ENCODE measurements around the gene MMP7. TPM values are rescaled to one million over a fixed set of nuclear protein-coding genes. Genes with fewer than 3 reads are reported as not detected.

The MMP7 gene
- total RNA-seq, 1 experiment from 2014 or later, result 0.61 TPM

GRCh38 chr11:102489186-102490145, 41.1 kb downstream of the MMP7 start:
- intact Hi-C loops (cut with micrococcal nuclease), result loop anchor here (10.0 kb wide), 1 partner anchor 475 kb away; no protein-coding TSS in a partner anchor
- CTCF ChIA-PET, result interaction anchor here (1.2 kb wide), 1 partner anchor 123 kb away, joined by 4 read pairs; no protein-coding TSS in a partner anchor
- Histone ChIP-seq H2AFZ (ENCODE audit: low read depth, low read length, poor library complexity, severe bottlenecking) (peak overlapping the region; percentile 10), H3K9ac (ENCODE audit: low read length) (no peak overlapping the region), H3K36me3 (ENCODE audit: control insufficient read depth in 1 of 2, insufficient read depth in 2 of 2, low read length in 2 of 2) (no peaks in the 10 kb centered on the region), H3K4me2 (ENCODE audit: low read length) (no peak overlapping the region), H3K9me2 (ENCODE audit: insufficient read depth) (no peaks in the 10 kb centered on the region), H3K4me3 (replicated peaks in 1 of 2; ENCODE audit: low read depth in 1 of 2, low read length in 2 of 2) (no peak overlapping the region), H3K79me2 (ENCODE audit: insufficient read depth, low read length) (no peaks in the 10 kb centered on the region), H3K4me1 (ENCODE audit: control insufficient read depth in 1 of 2, insufficient read depth in 2 of 2, low read length in 2 of 2) (peaks cover 4 to 12% of the 10 kb centered on the region in 2 experiments), H4K20me1 (ENCODE audit: insufficient read depth) (no peaks in the 10 kb centered on the region), H3K27ac (ENCODE audit: low read depth, low read length) (no peak overlapping the region), H3K27me3 (ENCODE audit: insufficient read depth, low read length) (no peaks in the 10 kb centered on the region), H3K9me3 (ENCODE audit: control insufficient read depth in 1 of 2, insufficient read depth in 1 of 2, low read depth in 1 of 2, low read length in 2 of 2) (no peaks in the 10 kb centered on the region)
- POLR2A ChIA-PET, result no interaction called here
- ATAC-seq (no peak), DNase-seq (ENCODE audit: low read depth, low spot score) (no peak)
- TF ChIP-seq ZNF274 (IDR thresholded peaks at IDR 0.05; ENCODE audit: low read depth, low read length), result no peak
- TF ChIP-seq CBX3 (IDR thresholded peaks at IDR 0.05; ENCODE audit: low read depth), result no peak
- TF ChIP-seq CTCF (IDR thresholded peaks at IDR 0.05 in 2 of 3, conservative IDR thresholded peaks at IDR 0.05 in 1 of 3; ENCODE audit: borderline replicate concordance in 1 of 3, insufficient read depth in 1 of 3, low read depth in 2 of 3, low read length in 2 of 3), result no peak
- TF ChIP-seq RAD21 (IDR thresholded peaks at IDR 0.05; ENCODE audit: low read depth), result no peak
- RAD21 ChIA-PET (ENCODE audit: low non-redundant PET in 1 of 2, low total read pairs in 2 of 2, uncharacterized antibody in 2 of 2, unreplicated experiment in 2 of 2), result no interaction called here
- no TSS peak for BruUV-seq (replicated peaks)

GRCh38 chr11:102488208-102488607, 42.3 kb downstream of the MMP7 start:
- DNase-seq (ENCODE audit: low read depth, low spot score) (no peak), ATAC-seq (no peak)
- POLR2A ChIA-PET, result no interaction called here
- BruUV-seq (replicated peaks), result no TSS peak
- RAD21 ChIA-PET (ENCODE audit: low non-redundant PET in 1 of 2, low total read pairs in 2 of 2, uncharacterized antibody in 2 of 2, unreplicated experiment in 2 of 2), result no interaction called here
- Histone ChIP-seq H4K20me1 (ENCODE audit: insufficient read depth) (no peaks in the 10 kb centered on the region), H3K9ac (ENCODE audit: low read length) (no peak overlapping the region), H3K9me2 (ENCODE audit: insufficient read depth) (no peaks in the 10 kb centered on the region), H3K4me1 (ENCODE audit: control insufficient read depth in 1 of 2, insufficient read depth in 2 of 2, low read length in 2 of 2) (no peaks in the 10 kb centered on the region; a peak in 1 of 4 replicates), H3K4me2 (ENCODE audit: low read length) (no peak overlapping the region), H3K4me3 (replicated peaks in 1 of 2; ENCODE audit: low read depth in 1 of 2, low read length in 2 of 2) (no peak overlapping the region), H3K79me2 (ENCODE audit: insufficient read depth, low read length) (no peaks in the 10 kb centered on the region), H3K27ac (ENCODE audit: low read depth, low read length) (no peak overlapping the region), H3K36me3 (ENCODE audit: control insufficient read depth in 1 of 2, insufficient read depth in 2 of 2, low read length in 2 of 2) (no peaks in the 10 kb centered on the region), H2AFZ (ENCODE audit: low read depth, low read length, poor library complexity, severe bottlenecking) (peak overlapping the region; percentile 10), H3K27me3 (ENCODE audit: insufficient read depth, low read length) (no peaks in the 10 kb centered on the region), H3K9me3 (ENCODE audit: control insufficient read depth in 1 of 2, insufficient read depth in 1 of 2, low read depth in 1 of 2, low read length in 2 of 2) (no peaks in the 10 kb centered on the region)
- intact Hi-C loops (cut with micrococcal nuclease), result no loop called here
- CTCF ChIA-PET, result interaction anchor here (1.2 kb wide), 1 partner anchor 124 kb away, joined by 4 read pairs; no protein-coding TSS in a partner anchor
- TF ChIP-seq ZFX (IDR thresholded peaks at IDR 0.05) (no peak), FOSL1 (IDR thresholded peaks at IDR 0.05; ENCODE audit: low read depth) (no peak), TCF7L2 (IDR thresholded peaks at IDR 0.05; ENCODE audit: borderline replicate concordance, extremely low read depth, insufficient read depth, insufficient read length) (no peak), SRF (IDR thresholded peaks at IDR 0.05; ENCODE audit: low read depth) (no peak), EZH2phosphoT487 (IDR thresholded peaks at IDR 0.05; ENCODE audit: borderline replicate concordance) (no peak), JUND (IDR thresholded peaks at IDR 0.05) (no peak), CTCF (IDR thresholded peaks at IDR 0.05 in 2 of 3, conservative IDR thresholded peaks at IDR 0.05 in 1 of 3; ENCODE audit: borderline replicate concordance in 1 of 3, insufficient read depth in 1 of 3, low read depth in 2 of 3, low read length in 2 of 3) (no peak), YY1 (IDR thresholded peaks at IDR 0.05; ENCODE audit: extremely low read depth, insufficient replicate concordance, low read depth, low read length) (no peak), POLR2A (IDR thresholded peaks at IDR 0.05; ENCODE audit: borderline replicate concordance, extremely low read depth, insufficient read depth, insufficient read length) (no peak)
